GM12878 (cell line): Measurements from ENCODE around the gene PFKL. TPM values are rescaled to one million over a fixed set of nuclear protein-coding genes. Genes with fewer than 3 reads are reported as not detected.

Source experiments
- ATAC-seq: fragments of 200-7000 bp; cut with Tn5 transposase; 3 replicates; pipeline ENCODE4 v1.9.1; 2020; ENCODE audit warnings: mild to moderate bottlenecking, moderate library complexity
- BruUV-seq: library from RNA; stranded (reverse); fragments of 400-500 nt; replicated peaks from 2 replicates; lab custom pipeline; 2021; lab: Mats Ljungman, UMichigan
- CTCF ChIA-PET: fragments of 300-600 bp; sonication (Branson Sonifier 250); formaldehyde crosslinking; extraction: SDS; loops from one replicate; lab custom pipeline; 2021; ENCODE audit warnings: inconsistent platforms; lab: Yijun Ruan, JAX
- POLR2A ChIA-PET: fragments of 350-600 bp; formaldehyde crosslinking; extraction: SDS; loops from one replicate; lab custom pipeline; 2021; ENCODE audit warnings: inconsistent platforms; lab: Charles Lee
- RAD21 ChIA-PET: fragments of 300-600 bp; sonication (Branson Sonifier 250); formaldehyde crosslinking; loops from one replicate; lab custom pipeline; 2023; ENCODE audit warnings: antibody characterized with exemption; ENCODE audit not compliant: unreplicated experiment; lab: Charles Lee
- SMC1A ChIA-PET: fragments of 300-600 bp; sonication (Branson Sonifier 250); formaldehyde crosslinking; loops from one replicate; lab custom pipeline; 2023; ENCODE audit not compliant: unreplicated experiment, uncharacterized antibody; lab: Charles Lee
- DNase-seq: peaks from one replicate; pipeline ENCODE4 v3.0.0-alpha.2; 2011; ENCODE audit warnings: low read depth, low spot score
- FAIRE-seq: peaks from 3 replicates; lab custom pipeline; 2011; peaks lifted over from hg19 to GRCh38; lab: Jason Lieb, UNC
- H2AFZ ChIP-seq: 2 replicates; pipeline ENCODE4 v1.6.0; 2011; ENCODE audit warnings: low read depth, low read length, control low read depth; ENCODE audit not compliant: control insufficient read depth
- H3K27ac ChIP-seq: 2 replicates; pipeline ENCODE4 v1.5.1; 2011; ENCODE audit warnings: control low read depth; ENCODE audit not compliant: control insufficient read depth, insufficient read depth
- H3K27me3 ChIP-seq, 2 experiments: replicated peaks in 1 of 2; 2 replicates each; pipeline versions ENCODE4 v1.6.0 to v1.6.1; 2011; ENCODE audit warnings: low read length in 1 of 2; ENCODE audit not compliant: control insufficient read depth in 2 of 2, insufficient read depth in 2 of 2
- H3K36me3 ChIP-seq, 2 experiments: 2 replicates each; pipeline ENCODE4 v1.5.1; 2011; ENCODE audit warnings: low read length in 1 of 2; ENCODE audit not compliant: control insufficient read depth in 2 of 2, insufficient read depth in 2 of 2
- H3K4me1 ChIP-seq: 2 replicates; pipeline ENCODE4 v1.6.1; 2011; ENCODE audit warnings: mild to moderate bottlenecking, low read length, moderate library complexity, mixed read lengths; ENCODE audit not compliant: control insufficient read depth, insufficient read depth
- H3K4me2 ChIP-seq: 2 replicates; pipeline ENCODE4 v1.6.0; 2011; ENCODE audit warnings: control low read depth; ENCODE audit not compliant: control insufficient read depth, insufficient read depth
- H3K4me3 ChIP-seq: fragments of 200-600 bp; sonication (generic); 2 replicates; pipeline ENCODE4 v1.5.1; 2016
- H3K79me2 ChIP-seq: 2 replicates; pipeline ENCODE4 v1.6.0; 2011; ENCODE audit warnings: low read length; ENCODE audit not compliant: control insufficient read depth, insufficient read depth
- H3K9ac ChIP-seq: 2 replicates; pipeline ENCODE4 v1.8.0; 2011; ENCODE audit warnings: low read length, control low read depth, mixed read lengths; ENCODE audit not compliant: control insufficient read depth, insufficient read depth
- H3K9me3 ChIP-seq: replicated peaks from 3 replicates; pipeline ENCODE4 v1.5.1; 2011; ENCODE audit warnings: mild to moderate bottlenecking, low read length; ENCODE audit not compliant: control insufficient read depth, insufficient read depth
- H4K20me1 ChIP-seq: 2 replicates; pipeline ENCODE4 v1.6.0; 2011; ENCODE audit not compliant: control insufficient read depth, insufficient read depth
- ASH2L ChIP-seq: fragments of 300-600, 200-600 bp; sonication (generic); IDR thresholded peaks from 2 replicates; pipeline ENCODE4 v1.6.1; 2017; ENCODE audit warnings: low read depth, mild to moderate bottlenecking, borderline replicate concordance
- BHLHE40 ChIP-seq, 2 experiments: fragments of 450-650 bp in 1 of 2; IDR thresholded peaks; 2 replicates each; pipeline ENCODE4 v1.6.1; 2011 to 2017; ENCODE audit warnings: low read depth in 2 of 2, borderline replicate concordance in 1 of 2, improper control_type of control experiment in 1 of 2, low read length in 1 of 2, mild to moderate bottlenecking in 1 of 2
- CBX3 ChIP-seq: fragments of 200-600 bp; sonication (generic); IDR thresholded peaks from 2 replicates; pipeline ENCODE4 v1.6.1; 2016; ENCODE audit warnings: low read depth, borderline replicate concordance
- CTCF ChIP-seq, 3 experiments: IDR thresholded peaks in 2 of 3; conservative IDR thresholded peaks in 1 of 3; 2 replicates each; pipeline ENCODE4 v1.5.1; 2011; ENCODE audit warnings: low read depth in 3 of 3, low read length in 3 of 3, mild to moderate bottlenecking in 3 of 3, control low read depth in 2 of 3, moderate library complexity in 2 of 3, inconsistent platforms in 1 of 3, mixed read lengths in 1 of 3; ENCODE audit not compliant: control insufficient read depth in 2 of 3, insufficient read depth in 1 of 3; ENCODE audit errors: extremely low read depth in 1 of 3
- ELK1 ChIP-seq: IDR thresholded peaks from 2 replicates; pipeline ENCODE4 v1.6.1; 2012; ENCODE audit warnings: low read depth, low read length, improper control_type of control experiment
- GATAD2B ChIP-seq: fragments of 450-650 bp; conservative IDR thresholded peaks from 2 replicates; pipeline ENCODE4 v1.6.1; 2017; ENCODE audit warnings: low read depth, mild to moderate bottlenecking, moderate library complexity
- NR2C1 ChIP-seq: fragments of 450-650 bp; IDR thresholded peaks from 2 replicates; pipeline ENCODE4 v1.6.1; 2017; ENCODE audit warnings: antibody characterized with exemption, mild to moderate bottlenecking, moderate library complexity
- NR2F1 ChIP-seq: fragments of 450-650 bp; conservative IDR thresholded peaks from 2 replicates; pipeline ENCODE4 v1.6.1; 2017; ENCODE audit warnings: mild to moderate bottlenecking
- PAX5 ChIP-seq: IDR thresholded peaks from 2 replicates; pipeline ENCODE4 v1.6.1; 2011; ENCODE audit warnings: low read depth, low read length, borderline replicate concordance
- POLR2AphosphoS2 ChIP-seq: IDR thresholded peaks from 2 replicates; pipeline ENCODE4 v1.6.1; 2011; ENCODE audit warnings: low read depth, mild to moderate bottlenecking, low read length, improper control_type of control experiment, moderate library complexity
- SIN3A ChIP-seq: IDR thresholded peaks from 2 replicates; pipeline ENCODE4 v1.6.1; 2012; ENCODE audit warnings: low read depth, low read length, improper control_type of control experiment
- TCF3 ChIP-seq: IDR thresholded peaks from 2 replicates; pipeline ENCODE4 v1.6.1; 2012; ENCODE audit warnings: low read depth, mild to moderate bottlenecking, low read length, borderline replicate concordance; ENCODE audit not compliant: insufficient read depth
- YY1 ChIP-seq: IDR thresholded peaks from 2 replicates; pipeline ENCODE4 v1.6.1; 2011; ENCODE audit warnings: low read depth, mild to moderate bottlenecking, low read length
- ZNF217 ChIP-seq: fragments of 450-650 bp; IDR thresholded peaks from 2 replicates; pipeline ENCODE4 v1.6.1; 2017; ENCODE audit warnings: antibody characterized with exemption, mild to moderate bottlenecking
- ZNF622 ChIP-seq: fragments of 450-650 bp; IDR thresholded peaks from 2 replicates; pipeline ENCODE4 v1.6.1; 2017; ENCODE audit warnings: mild to moderate bottlenecking, inconsistent platforms
- WGBS: methylation state at CpG from one replicate; pipeline ENCODE4 v1.1.6; 2016; ENCODE audit warnings: low lambda C conversion rate; ENCODE audit not compliant: insufficient replicate concordance, insufficient coverage; ENCODE audit errors: missing lambda C conversion rate; 5-methylcytosine and 5-hydroxymethylcytosine counted together
- in situ Hi-C: fragments of 300-500 bp; cut with MboI; formaldehyde crosslinking; loops from 9 replicates; pipeline ENCODE4 v1.14.3; 2018; ENCODE audit warnings: mixed read lengths
- intact Hi-C: fragments of 100-400 bp; cut with micrococcal nuclease; formaldehyde crosslinking; loops from one replicate; pipeline ENCODE4 v1.14.2; 2022; ENCODE audit not compliant: unreplicated experiment
- polyA plus RNA-seq, 11 experiments: library from polyadenylated mRNA; depleted of rRNA in 4 of 11; unstranded in 6 of 11; stranded (reverse) in 5 of 11; fragments of >200 nt; fragmentation: Nextera tagmentation in 4 of 11; fragmentation: Illumina TruSeq in 1 of 11; extraction: Ambion mirVana in 4 of 11; extraction: Trizol in 1 of 11; gene quantifications; 1 replicate in 1 of 11; 2 replicates in 10 of 11; pipeline versions ENCODE4 v1.2.1 to v1.2.3, GENCODE V29; 2011 to 2016; ENCODE audit warnings: inconsistent platforms in 2 of 11, missing spikeins in 2 of 11, low read depth in 1 of 11
- total RNA-seq, 4 experiments: library from RNA; depleted of rRNA in 3 of 4; stranded (reverse); fragments of >200 nt in 3 of 4; fragmentation: Illumina TruSeq in 1 of 4; extraction: Trizol in 1 of 4; gene quantifications; 2 replicates each; pipeline versions ENCODE4 v1.2.1 to v1.2.3, GENCODE V29; 2013 to 2021

The PFKL gene
- total and polyA plus RNA-seq, 10 of the 15 experiments (the other 5 are each of a cell fraction or from before 2014, with no cell fraction given), result 1.2 to 192 (median 112) TPM

- TF ChIP-seq POLR2AphosphoS2, result no peak
- no peak for TF ChIP-seq ELK1
- peak; percentile 10 to 24 (median 22); a peak in 4 of 6 replicates for TF ChIP-seq CTCF (IDR thresholded peaks at IDR 0.05 in 2 of 3, conservative IDR thresholded peaks at IDR 0.05 in 1 of 3; ENCODE audit: control insufficient read depth in 2 of 3, extremely low read depth in 1 of 3, insufficient read depth in 1 of 3, low read depth in 3 of 3, low read length in 3 of 3)
- no peak for TF ChIP-seq ASH2L
- no peak for TF ChIP-seq ZNF622
- TF ChIP-seq CBX3, result no peak
- TF ChIP-seq NR2C1, result no peak
Measured at GRCh38 chr21:44295646-44296045, 4.2 kb upstream of the PFKL start (continued).

- peak overlapping the region; percentile 28; the same call in 1 of the 2 replicates for H3K9ac ChIP-seq
- intact Hi-C loops (no loop called here), in situ Hi-C loops (no loop called here)
- H3K4me1 ChIP-seq, result peaks cover 36% of the 10 kb centered on the region
- no peak overlapping the region for H3K4me3 ChIP-seq
- DNase-seq (no peak), ATAC-seq (no peak), FAIRE-seq (no peak)
- CTCF ChIA-PET, result interaction anchor here (0.8 to 2.0 kb wide), 3 partner anchors 15 to 28 kb away, joined by 4 to 7 read pairs (median 4); no protein-coding TSS in a partner anchor
- no TSS peak for BruUV-seq
- no peak overlapping the region for H2AFZ ChIP-seq
- H3K36me3 ChIP-seq, result no peaks in the 10 kb centered on the region
- H3K9me3 ChIP-seq, result no peaks in the 10 kb centered on the region
- 3% methylated on average over 9 of the region's 12 CpGs for WGBS
- SMC1A ChIA-PET, result interaction anchor here (0.8 to 2.8 kb wide), 4 partner anchors 8 to 45 kb away, joined by 3 to 11 read pairs (median 3); no protein-coding TSS in a partner anchor
- RAD21 ChIA-PET, result interaction anchor here (1.0 to 3.0 kb wide), 5 partner anchors 9 to 43 kb away, joined by 3 to 27 read pairs (median 9); partner anchors contain the start of gene CFAP410
- no peaks in the 10 kb centered on the region for H4K20me1 ChIP-seq
- no peaks in the 10 kb centered on the region for H3K27me3 ChIP-seq
- H3K27ac ChIP-seq, result no peak overlapping the region; the same call in 1 of the 2 replicates
- H3K4me2 ChIP-seq, result peak overlapping the region; percentile 30; the same call in 1 of the 2 replicates
- POLR2A ChIA-PET, result interaction anchor here (1.4 kb wide), 2 partner anchors 11 to 26 kb away, joined by 3 to 5 read pairs; no protein-coding TSS in a partner anchor
- peaks cover 20% of the 10 kb centered on the region for H3K79me2 ChIP-seq
- TF ChIP-seq SIN3A (no peak), BHLHE40 (IDR thresholded peaks at IDR 0.05; ENCODE audit: borderline replicate concordance in 1 of 2, low read depth in 2 of 2, low read length in 1 of 2) (peak in 1 of 2 experiments; percentile 17; a peak in 1 of 4 replicates), YY1 (no peak), TCF3 (no peak), PAX5 (no peak), GATAD2B (peak; percentile 76), NR2F1 (peak; percentile 14; the same call in 1 of the 2 replicates), ZNF217 (0 out of 2 replicates have a peak, but pooled peaks have one; percentile 15)
Measured at GRCh38 chr21:44296103-44296519, 3.7 kb upstream of the PFKL start.
